Coronary artery (tissue), 2 donors: ENCODE data around the gene PDCD7.

Experiments used
- DNase-seq: peaks from one replicate; pipeline ENCODE4 v3.0.0-alpha.2; 2017; ENCODE audit warnings: low spot score
- H3K27ac ChIP-seq, 2 donors: fragments of 200-600 bp; sonication (generic); one replicate each; pipeline ENCODE4 v1.5.1; 2016 to 2019
- H3K4me3 ChIP-seq: fragments of 200-600 bp; sonication (generic); 2 replicates; pipeline ENCODE4 v1.5.1; 2016; ENCODE audit warnings: mild to moderate bottlenecking, moderate library complexity
- CTCF ChIP-seq: fragments of 200-600 bp; sonication (generic); IDR thresholded peaks from one replicate; pipeline ENCODE4 v1.5.1; 2019; ENCODE audit warnings: antibody characterized with exemption

PDCD7 gene

GRCh38 chr15:65071381-65071811 lies 62.2 kb downstream of the PDCD7 start:
- no peak for TF ChIP-seq CTCF
- no peak for DNase-seq
- H3K4me3 ChIP-seq, result peak overlapping the region; percentile 1
- peak overlapping the region; percentile 98 to 100 for H3K27ac ChIP-seq

GRCh38 chr15:65069779-65070546 lies 63.6 kb downstream of the PDCD7 start:
- H3K27ac ChIP-seq, result peak overlapping the region; percentile 98 to 100
- DNase-seq, result no peak
- no peak overlapping the region for H3K4me3 ChIP-seq
- TF ChIP-seq CTCF, result no peak

GRCh38 chr15:65069179-65069578 lies 64.4 kb downstream of the PDCD7 start:
- Histone ChIP-seq H3K4me3 (peak overlapping the region; percentile 87), H3K27ac (peak overlapping the region; percentile 98 to 100)
- no peak for TF ChIP-seq CTCF
- no peak for DNase-seq

GRCh38 chr15:65068403-65068788 lies 65.2 kb downstream of the PDCD7 start:
- Histone ChIP-seq H3K4me3 (peak overlapping the region; percentile 87), H3K27ac (peak overlapping the region; percentile 98 to 100)
- no peak for TF ChIP-seq CTCF
- DNase-seq, result no peak

- no peak for TF ChIP-seq CTCF
- H3K27ac ChIP-seq, result peak within 1 kb of the TSS; percentile 98 to 100
- no peak for DNase-seq
- peak within 1 kb of the TSS; percentile 87 for H3K4me3 ChIP-seq
Measured at GRCh38 chr15:65067645-65068402, 65.8 kb downstream of the PDCD7 start, which contains the start of gene RASL12. Gene RASL12 (minus strand): TSS chr15:65067991. CDS start chr15:65067835, 156 bp downstream.
